PC-9 (cell line): Measurements from ENCODE around the gene GIT1.

Source experiments
- CTCF ChIP-seq: fragments of 200-600 bp; sonication (generic); conservative IDR thresholded peaks from 2 replicates; pipeline ENCODE4 v1.6.1; 2017; ENCODE audit warnings: mixed run types, antibody characterized with exemption, mild to moderate bottlenecking, moderate library complexity
- EZH2 ChIP-seq: fragments of 200-600 bp; sonication (generic); IDR thresholded peaks from 2 replicates; pipeline ENCODE4 v1.8.0; 2017; ENCODE audit warnings: antibody characterized with exemption, low read depth

- TF ChIP-seq EZH2 (no peak), CTCF (peak; percentile 91)
Measured at GRCh38 chr17:29591737-29592608, 2.5 kb upstream of the GIT1 start.
